ENCODE results near the gene BCAP29.

GRCh38 chr7:107555893-107556292 is 24.2 kb upstream of the BCAP29 start:
- no peak for TF ChIP-seq EZH2 (IDR thresholded peaks at IDR 0.05; ENCODE audit: borderline replicate concordance, low read length)
- no peak for TF ChIP-seq CTCF (conservative IDR thresholded peaks at IDR 0.05 in 1 of 2, IDR thresholded peaks at IDR 0.05 in 1 of 2; ENCODE audit: extremely low read depth in 1 of 2, insufficient read depth in 1 of 2, low read depth in 1 of 2, low read length in 2 of 2)
